HT1080 (cell line): ENCODE results near the gene SLC40A1. TPM values are rescaled to one million over a fixed set of nuclear protein-coding genes. Genes with fewer than 3 reads are reported as not detected.
A peak's percentile ranks its signal among the peaks of the same experiment; 100 is the strongest.

Experiments used
- DNase-seq: peaks from one replicate; pipeline ENCODE4 v3.0.0-alpha.2; 2015; ENCODE audit warnings: low read depth
- total RNA-seq: library from RNA; depleted of rRNA; stranded (reverse); fragments of >200 nt; shearing (Covaris generic); gene quantifications from 2 replicates; pipeline ENCODE4 v1.2.3, GENCODE V29; 2014

Gene SLC40A1
- total RNA-seq, 1 experiment from 2014 or later: 0.29 TPM

- no peak for DNase-seq
Observed at GRCh38 chr2:189543367-189543766, 37.2 kb downstream of the SLC40A1 start.

GRCh38 chr2:189542145-189542882, 38.3 kb downstream of the SLC40A1 start:
- peak; percentile 13 for DNase-seq

- DNase-seq: no peak
Observed at GRCh38 chr2:189541591-189541990, 39.0 kb downstream of the SLC40A1 start.

- no peak for DNase-seq
Observed at GRCh38 chr2:189540551-189540950, 40.0 kb downstream of the SLC40A1 start.

GRCh38 chr2:189538402-189538801, 42.2 kb downstream of the SLC40A1 start:
- no peak for DNase-seq

GRCh38 chr2:189536830-189537229, 43.8 kb downstream of the SLC40A1 start:
- no peak for DNase-seq

GRCh38 chr2:189534854-189535832, 45.4 kb downstream of the SLC40A1 start:
- DNase-seq: peak; percentile 41

- DNase-seq: no peak
Observed at GRCh38 chr2:189533288-189534035, 47.1 kb downstream of the SLC40A1 start.

- no peak for DNase-seq
Observed at GRCh38 chr2:189530965-189531637, 49.5 kb downstream of the SLC40A1 start.

GRCh38 chr2:189528617-189529016, 52.0 kb downstream of the SLC40A1 start:
- no peak for DNase-seq

- DNase-seq: no peak
Observed at GRCh38 chr2:189527812-189528592, 52.6 kb downstream of the SLC40A1 start.

GRCh38 chr2:189527041-189527750, 53.4 kb downstream of the SLC40A1 start:
- no peak for DNase-seq

GRCh38 chr2:189526241-189526640, 54.3 kb downstream of the SLC40A1 start:
- DNase-seq: no peak

- no peak for DNase-seq
Observed at GRCh38 chr2:189524746-189525145, 55.8 kb downstream of the SLC40A1 start.

GRCh38 chr2:189522435-189523151, 58.0 kb downstream of the SLC40A1 start:
- no peak for DNase-seq

- DNase-seq: no peak
Observed at GRCh38 chr2:189521699-189522434, 58.7 kb downstream of the SLC40A1 start.

- no peak for DNase-seq
Observed at GRCh38 chr2:189519631-189520387, 60.8 kb downstream of the SLC40A1 start.
